Osteoblast (primary cell): Measurements from ENCODE around the gene EIF2D. TPM values are rescaled to one million over a fixed set of nuclear protein-coding genes. Genes with fewer than 3 reads are reported as not detected.

Experiments
- DNase-seq: peaks from one replicate; pipeline ENCODE4 v3.0.0; 2011; ENCODE audit warnings: low spot score, mixed read lengths; ENCODE audit not compliant: insufficient read length; ENCODE audit errors: missing footprints
- H2AFZ ChIP-seq: 2 replicates; pipeline ENCODE4 v1.6.0; 2011; ENCODE audit warnings: mild to moderate bottlenecking, low read length
- H3K27ac ChIP-seq: 2 replicates; pipeline ENCODE4 v1.5.1; 2011; ENCODE audit warnings: mild to moderate bottlenecking, low read depth, low read length, moderate library complexity
- H3K27me3 ChIP-seq: 2 replicates; pipeline ENCODE4 v1.6.0; 2012; ENCODE audit warnings: mild to moderate bottlenecking, control low read depth, inconsistent platforms, low read length, moderate library complexity; ENCODE audit not compliant: insufficient read depth
- H3K36me3 ChIP-seq: 2 replicates; pipeline ENCODE4 v1.5.1; 2011; ENCODE audit warnings: mild to moderate bottlenecking, low read length, control low read depth, moderate library complexity; ENCODE audit not compliant: insufficient read depth
- H3K4me1 ChIP-seq: 2 replicates; pipeline ENCODE4 v1.5.1; 2011; ENCODE audit warnings: mild to moderate bottlenecking, low read length, control low read depth, moderate library complexity; ENCODE audit not compliant: insufficient read depth
- H3K4me2 ChIP-seq: 2 replicates; pipeline ENCODE4 v1.6.0; 2011; ENCODE audit warnings: mild to moderate bottlenecking, low read length; ENCODE audit not compliant: insufficient read depth
- H3K4me3 ChIP-seq: fragments of 200-600 bp; sonication (generic); 3 replicates; pipeline ENCODE4 v1.5.1; 2012; ENCODE audit warnings: mild to moderate bottlenecking, low read length, inconsistent platforms; ENCODE audit not compliant: insufficient read depth
- H3K79me2 ChIP-seq: 2 replicates; pipeline ENCODE4 v1.6.0; 2012; ENCODE audit warnings: mild to moderate bottlenecking, low read length, control low read depth, inconsistent platforms; ENCODE audit not compliant: insufficient read depth
- H3K9me3 ChIP-seq: 2 replicates; pipeline ENCODE4 v1.5.1; 2011; ENCODE audit warnings: low read depth, low read length, control low read depth
- H4K20me1 ChIP-seq: 2 replicates; pipeline ENCODE4 v1.6.0; 2012; ENCODE audit warnings: mild to moderate bottlenecking, low read length, control low read depth; ENCODE audit not compliant: insufficient read depth
- CTCF ChIP-seq: IDR thresholded peaks from 2 replicates; pipeline ENCODE4 v1.5.1; 2011; ENCODE audit warnings: mild to moderate bottlenecking, low read depth, low read length, moderate library complexity; ENCODE audit errors: extremely low read depth
- total RNA-seq: library from RNA; depleted of rRNA; stranded (reverse); fragments of >200 nt; gene quantifications from 2 replicates; pipeline ENCODE4 v1.2.3, GENCODE V29; 2012

The EIF2D gene
- total RNA-seq, 1 donor = 52.8 TPM

- TF ChIP-seq CTCF = no peak
- Histone ChIP-seq H3K4me3 (no peak overlapping the region), H2AFZ (no peak overlapping the region), H3K27ac (no peak overlapping the region), H4K20me1 (no peaks in the 10 kb centered on the region), H3K4me1 (peaks cover 12% of the 10 kb centered on the region), H3K4me2 (no peak overlapping the region), H3K79me2 (no peaks in the 10 kb centered on the region), H3K9me3 (no peaks in the 10 kb centered on the region), H3K36me3 (no peaks in the 10 kb centered on the region), H3K27me3 (peaks cover 2% of the 10 kb centered on the region)
- no peak for DNase-seq
Observed at GRCh38 chr1:206560007-206560716, 52.1 kb downstream of the EIF2D start.

- Histone ChIP-seq H3K79me2 (no peaks in the 10 kb centered on the region), H3K27me3 (peaks cover 7% of the 10 kb centered on the region), H3K9me3 (no peaks in the 10 kb centered on the region), H4K20me1 (no peaks in the 10 kb centered on the region), H3K27ac (no peak overlapping the region), H2AFZ (no peak overlapping the region), H3K4me3 (no peak overlapping the region), H3K4me2 (no peak overlapping the region), H3K36me3 (no peaks in the 10 kb centered on the region), H3K4me1 (peaks cover 12% of the 10 kb centered on the region)
- TF ChIP-seq CTCF = no peak
- DNase-seq = no peak
Observed at GRCh38 chr1:206559672-206559995, 52.6 kb downstream of the EIF2D start.

GRCh38 chr1:206558794-206559671 lies 53.2 kb downstream of the EIF2D start:
- no peak overlapping the region for H3K27ac ChIP-seq
- peaks cover 12% of the 10 kb centered on the region for H3K4me1 ChIP-seq
- no peak for DNase-seq
- H3K9me3 ChIP-seq = no peaks in the 10 kb centered on the region
- no peak overlapping the region for H2AFZ ChIP-seq
- no peak for TF ChIP-seq CTCF
- H3K79me2 ChIP-seq = no peaks in the 10 kb centered on the region
- no peaks in the 10 kb centered on the region for H3K36me3 ChIP-seq
- peaks cover 9% of the 10 kb centered on the region for H3K27me3 ChIP-seq
- H3K4me3 ChIP-seq = no peak overlapping the region
- H4K20me1 ChIP-seq = no peaks in the 10 kb centered on the region
- H3K4me2 ChIP-seq = no peak overlapping the region
